Stimulated activated CD8-positive, alpha-beta memory T cell treated with anti-CD3 and anti-CD28 coated beads, Interleukin-4, amount 100 ng/mL, for 1 hour (primary cell): Measurements from ENCODE around the gene SPTBN2.

Experiments used
- DNase-seq, 2 donors: peaks; one replicate each; pipeline ENCODE4 v3.0.0-alpha.2; 2020; ENCODE audit warnings: low read depth in 2 of 2, low spot score in 1 of 2

SPTBN2 gene

DNA sequence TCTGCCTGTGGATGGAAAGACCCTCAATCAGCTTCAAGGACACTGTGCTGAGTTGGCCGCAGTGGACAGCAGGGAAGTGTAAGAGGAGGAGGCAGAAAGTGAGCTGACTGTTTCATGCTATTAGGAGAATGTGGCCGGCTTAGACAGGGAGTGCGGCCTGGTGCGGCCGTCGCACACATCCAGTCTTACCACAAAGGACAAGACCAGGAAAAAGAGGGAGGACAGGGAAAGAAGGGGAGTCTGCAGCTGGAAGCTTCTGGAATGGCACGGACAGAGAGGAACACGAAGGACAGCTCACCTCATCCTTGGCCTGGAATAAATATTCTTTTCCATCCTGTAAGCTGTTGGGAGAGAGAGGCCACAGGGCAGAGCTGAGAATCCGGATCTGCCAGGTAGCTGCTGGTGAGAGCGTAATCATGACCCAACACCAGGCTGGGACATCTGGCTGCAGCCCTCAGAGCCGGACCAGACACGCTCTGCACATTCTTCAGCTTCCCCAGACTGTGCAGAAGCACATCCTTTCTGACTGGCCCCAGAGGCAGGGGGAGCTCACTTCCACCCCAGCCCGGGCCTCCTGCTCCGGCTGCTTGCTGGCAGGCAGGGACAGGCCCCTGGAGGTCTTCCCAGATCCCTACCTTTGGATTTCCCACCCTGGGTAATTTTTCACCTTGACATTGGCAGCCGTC, 42.8 kb downstream of the SPTBN2 start:
- DNase-seq: no peak

DNA sequence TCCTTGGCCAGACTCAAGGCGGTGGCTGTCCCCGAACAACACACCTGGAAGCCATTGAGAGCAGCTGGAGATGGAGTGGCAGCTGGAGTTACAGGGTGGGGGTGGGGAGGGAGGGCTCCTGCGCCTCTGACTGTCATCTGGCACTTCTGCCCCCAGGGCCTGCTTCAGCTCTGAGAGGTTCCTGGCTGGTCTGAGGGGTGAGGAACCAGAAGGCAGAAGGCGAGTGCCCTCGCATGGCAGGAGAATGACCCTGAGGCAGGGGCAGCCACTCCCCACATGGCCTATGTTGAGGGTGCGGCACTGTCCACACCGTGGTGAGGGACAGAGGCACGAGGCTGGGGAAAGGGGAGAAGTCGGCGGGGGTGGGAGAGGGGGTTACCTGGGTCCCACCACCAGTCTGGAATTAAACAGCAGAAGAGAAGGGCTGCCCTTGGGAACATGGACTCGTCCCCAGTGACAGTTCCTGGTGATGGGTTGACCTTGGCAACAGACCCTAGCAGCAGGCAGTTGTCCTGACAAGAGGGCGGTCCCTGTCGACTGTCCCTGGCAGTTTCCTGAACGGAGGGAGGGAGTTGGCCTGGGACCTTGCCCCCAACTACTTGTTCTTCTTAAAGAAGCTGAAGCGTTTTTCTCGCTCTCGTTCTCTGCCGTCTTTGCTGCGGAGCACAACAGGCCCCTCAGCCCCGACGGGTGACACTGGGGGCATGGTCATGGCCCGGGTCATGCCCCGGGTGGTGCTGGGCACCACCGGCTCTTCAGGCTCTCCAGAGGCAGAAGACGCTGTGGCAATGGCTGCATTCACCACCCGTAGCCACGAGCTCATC, 43.5 kb downstream of the SPTBN2 start:
- DNase-seq: no peak

DNA sequence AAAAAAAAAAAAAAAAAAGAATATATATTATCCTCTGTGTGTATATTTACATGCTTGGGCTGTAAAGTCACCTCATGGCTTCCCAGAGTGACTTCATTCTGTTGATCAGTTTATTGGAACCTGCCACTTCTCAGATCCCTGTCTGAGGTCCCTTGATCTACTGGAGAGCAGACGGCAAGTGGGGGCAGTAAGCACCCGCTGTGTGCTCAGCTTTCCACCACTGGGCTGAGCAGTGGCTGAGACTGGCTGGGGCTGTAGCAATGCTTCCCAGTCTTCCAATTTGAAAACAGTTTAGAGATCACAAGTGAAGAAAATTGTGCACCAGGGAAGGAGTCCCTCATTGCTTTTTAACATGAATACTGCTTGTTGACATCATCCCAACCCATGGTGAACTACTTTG, 44.4 kb downstream of the SPTBN2 start:
- DNase-seq: no peak

DNA sequence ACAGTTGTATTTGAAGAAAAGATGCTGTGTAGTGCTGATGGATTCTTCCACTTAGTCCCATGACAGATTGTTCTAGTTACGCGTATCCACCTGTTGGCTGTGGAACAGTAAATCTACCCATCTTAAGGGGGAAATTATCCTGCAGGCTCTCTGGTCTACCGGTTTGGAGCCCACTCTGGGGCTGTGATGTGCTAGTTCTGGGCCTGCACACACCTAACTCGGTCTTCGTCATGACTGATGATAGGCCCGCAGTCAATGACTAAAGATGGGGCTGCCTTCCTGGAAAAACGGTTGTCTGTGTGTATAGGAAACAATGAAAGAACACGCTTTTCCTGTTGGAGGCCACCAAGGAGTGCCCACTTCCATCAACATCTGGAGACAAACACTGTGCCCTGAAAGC, 45.1 kb downstream of the SPTBN2 start:
- no peak for DNase-seq

DNA sequence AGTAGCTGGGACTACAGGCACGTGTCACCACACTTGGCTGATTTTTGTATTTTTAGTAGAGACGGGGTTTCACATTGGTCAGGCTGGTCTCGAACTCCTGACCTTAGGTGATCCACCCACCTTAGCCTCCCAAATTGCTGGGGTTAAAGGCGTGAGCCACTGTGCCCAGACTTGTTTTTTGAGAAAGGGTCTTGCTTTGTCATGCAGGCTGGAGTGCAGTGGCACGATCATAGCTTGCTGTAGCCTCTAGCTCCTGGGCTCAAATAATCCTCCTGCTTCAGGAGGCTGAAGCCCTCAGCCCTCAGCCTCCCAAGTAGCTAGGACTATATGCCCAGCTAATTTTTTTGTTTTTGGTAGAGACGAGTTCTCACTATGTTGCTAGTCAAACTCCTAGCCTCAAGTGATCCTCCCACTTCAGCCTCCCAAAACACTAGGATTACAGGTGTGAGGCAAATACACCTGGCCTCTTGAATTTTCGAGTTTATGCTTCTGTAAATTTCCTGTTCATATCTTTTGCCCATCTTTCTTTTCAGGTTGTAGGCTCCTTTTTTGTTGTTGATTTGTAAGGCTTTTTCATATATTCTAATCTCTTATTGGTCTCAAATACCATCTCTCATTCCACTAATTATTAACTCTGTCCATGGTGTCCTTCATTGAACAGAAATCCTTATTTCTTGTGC, 47.9 kb downstream of the SPTBN2 start:
- DNase-seq: no peak

DNA sequence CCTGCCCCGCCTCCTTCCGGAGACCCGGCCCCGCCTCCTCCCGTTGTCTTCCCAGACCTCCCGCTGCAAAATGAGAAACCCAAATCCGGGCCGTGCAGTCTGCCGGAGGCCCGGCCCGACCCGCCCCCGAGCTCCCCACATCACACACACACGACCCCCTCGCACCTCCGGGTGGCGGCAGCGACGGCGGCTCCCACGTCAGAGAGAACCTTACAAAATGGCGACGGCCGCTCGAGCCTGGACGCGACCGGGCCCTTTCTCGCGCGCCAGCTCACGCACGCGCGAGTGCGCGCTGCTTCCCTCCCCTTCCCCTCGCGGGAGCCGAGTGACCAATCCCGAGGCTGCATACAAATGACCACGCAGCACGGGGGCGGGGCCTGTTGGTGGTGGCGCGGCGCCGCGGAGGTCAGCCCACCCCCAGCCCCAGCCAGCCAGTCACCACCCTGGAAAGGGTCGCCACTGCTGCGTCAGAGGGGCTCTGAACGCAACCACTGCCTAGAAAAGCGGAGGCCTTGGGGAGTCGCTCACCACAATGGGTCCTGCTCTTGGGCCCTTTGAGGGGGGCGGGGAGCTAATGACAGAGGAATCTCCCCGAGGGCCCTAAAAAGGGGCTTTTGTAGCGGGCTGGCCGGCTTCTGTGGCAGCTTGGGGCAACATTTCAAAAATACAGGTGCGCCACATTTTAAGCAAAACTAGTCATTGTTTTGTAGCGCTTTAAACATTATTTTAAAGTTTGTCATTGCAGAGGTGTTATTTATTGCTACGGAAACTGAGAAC, 51.2 kb downstream of the SPTBN2 start, which contains the start of gene RBM4B:
Gene RBM4B (minus strand): TSS at position 289 of the 777 bp plus-strand sequence. CDS start 808 bp downstream, outside the sequence.
- peak; percentile 89 to 90 for DNase-seq

DNA sequence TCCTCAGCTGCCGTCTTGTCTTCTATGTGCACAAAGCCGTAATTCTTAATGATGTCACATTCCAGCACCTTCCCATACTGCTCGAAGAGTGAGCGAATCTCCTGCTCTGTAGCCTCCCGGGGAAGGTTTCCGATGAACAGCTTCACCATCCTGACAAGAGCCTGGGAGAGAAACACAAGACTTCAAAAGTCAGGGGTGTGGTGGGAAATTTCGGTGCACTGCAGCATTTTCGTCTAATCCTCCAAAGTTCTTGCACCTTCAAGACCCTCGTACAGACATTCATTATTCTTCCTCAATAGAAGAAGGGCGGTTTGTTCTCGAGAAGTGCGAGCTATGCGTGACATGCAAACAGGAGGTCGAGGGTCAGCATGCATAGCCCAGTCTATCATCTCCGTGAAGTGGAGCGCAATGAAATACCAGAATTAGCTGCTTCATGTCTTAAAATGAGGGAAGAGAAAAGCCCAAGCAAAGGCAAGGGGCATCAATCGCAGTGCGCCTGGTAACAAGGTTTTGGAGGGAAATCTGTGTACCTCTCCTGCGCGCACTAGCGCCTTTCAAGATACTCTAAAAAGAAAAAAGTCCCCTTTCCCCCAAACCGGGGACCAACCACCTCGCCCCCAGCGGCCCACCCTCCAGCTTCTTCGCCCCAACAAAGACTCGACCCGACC, 52.0 kb downstream of the SPTBN2 start:
- DNase-seq: no peak

DNA sequence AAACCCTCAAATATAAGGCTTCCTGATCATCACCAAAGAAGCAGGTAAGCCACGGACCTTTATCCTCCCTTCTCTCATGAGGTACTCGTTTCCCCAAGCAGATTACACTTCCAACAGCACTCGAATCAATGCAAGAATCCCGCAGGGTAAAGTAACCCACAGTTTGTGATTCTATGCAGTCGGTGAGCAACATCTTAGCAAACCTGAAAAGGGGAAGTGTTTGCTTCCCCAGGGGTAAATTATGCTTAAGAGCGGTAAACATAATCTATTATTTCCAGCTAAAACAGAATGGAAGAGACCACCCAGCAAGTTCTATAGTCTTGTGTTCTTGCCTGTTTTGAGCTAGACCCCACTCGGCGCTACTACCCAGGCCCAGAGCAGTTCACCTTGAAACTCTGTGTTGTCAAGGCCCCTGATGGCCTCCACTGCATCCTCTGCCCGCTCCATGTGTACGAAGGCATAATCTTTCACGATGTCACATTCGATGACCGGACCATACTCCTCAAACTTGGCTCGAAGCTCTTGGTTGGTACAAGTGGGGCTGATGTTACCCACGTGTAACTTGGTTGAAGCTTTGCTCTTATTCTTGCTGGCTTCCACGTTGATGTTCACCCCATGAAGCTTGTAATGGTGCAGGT, 52.6 kb downstream of the SPTBN2 start:
- no peak for DNase-seq

DNA sequence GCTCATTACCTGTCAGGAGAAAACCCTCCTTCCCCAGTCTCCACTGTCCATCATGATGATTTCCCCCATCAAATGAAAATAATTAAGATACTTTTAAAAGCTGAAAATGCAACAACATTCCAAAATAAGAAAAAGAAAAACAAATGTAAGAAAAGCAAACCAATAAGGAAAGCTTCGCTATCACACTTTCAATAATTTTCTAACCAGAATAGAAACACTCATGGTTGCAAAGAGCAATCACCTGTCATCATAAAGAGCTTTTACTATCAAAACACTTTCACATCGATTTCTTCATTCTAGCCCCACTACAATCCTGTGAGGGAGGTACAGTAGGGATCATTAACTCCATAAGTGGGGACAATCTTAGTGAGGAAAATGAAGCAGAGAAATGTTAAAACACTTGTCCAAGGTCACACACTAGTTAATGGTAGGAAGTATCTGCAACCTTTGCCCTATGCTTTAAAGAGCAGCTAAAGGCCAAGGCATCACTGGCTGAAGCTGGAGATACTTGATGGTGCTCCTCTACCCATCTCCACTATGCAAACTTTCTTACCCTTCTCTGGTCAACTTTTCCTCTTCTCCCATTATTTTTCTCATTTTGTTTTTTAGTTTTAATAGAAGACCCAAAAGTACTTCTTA, 53.9 kb downstream of the SPTBN2 start:
- DNase-seq: no peak

DNA sequence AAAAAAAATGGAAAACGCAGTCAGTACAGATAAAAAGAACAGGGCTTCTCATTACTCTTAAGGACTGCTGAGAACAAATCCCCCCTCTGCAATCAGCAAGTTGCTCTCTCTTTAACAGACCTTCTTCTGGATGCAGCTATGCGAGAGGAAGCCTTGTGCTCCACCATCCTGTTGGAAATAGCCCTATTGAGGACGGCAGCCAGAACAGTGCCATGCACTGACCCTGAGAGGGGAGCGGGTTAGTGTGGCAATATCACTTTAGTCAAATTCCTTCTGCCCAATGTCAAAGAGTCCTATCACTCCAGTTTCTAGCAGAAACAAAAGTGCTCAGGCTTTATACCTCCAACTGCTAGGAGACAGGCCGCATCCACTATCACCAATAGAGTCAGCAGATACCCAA, 58.2 kb downstream of the SPTBN2 start:
- no peak for DNase-seq

DNA sequence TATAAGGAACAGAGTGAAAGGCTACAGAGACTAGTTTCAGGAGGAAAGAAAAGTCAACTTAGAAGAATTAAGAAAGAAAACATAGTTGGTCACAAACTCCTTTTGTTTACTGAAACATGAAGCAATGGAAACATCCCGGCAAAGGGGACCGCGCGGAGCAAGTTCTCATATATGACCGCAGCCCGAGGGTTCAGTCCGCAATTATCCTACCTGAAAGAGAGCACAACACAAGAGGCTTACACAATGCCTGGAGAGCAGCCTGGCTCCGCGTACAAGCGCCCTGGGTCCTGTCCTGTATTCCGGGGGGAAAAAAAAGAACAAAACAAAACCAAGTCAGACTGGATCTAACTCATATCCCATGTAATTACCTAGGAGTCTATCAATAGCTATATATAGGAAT, 63.6 kb downstream of the SPTBN2 start:
- no peak for DNase-seq

DNA sequence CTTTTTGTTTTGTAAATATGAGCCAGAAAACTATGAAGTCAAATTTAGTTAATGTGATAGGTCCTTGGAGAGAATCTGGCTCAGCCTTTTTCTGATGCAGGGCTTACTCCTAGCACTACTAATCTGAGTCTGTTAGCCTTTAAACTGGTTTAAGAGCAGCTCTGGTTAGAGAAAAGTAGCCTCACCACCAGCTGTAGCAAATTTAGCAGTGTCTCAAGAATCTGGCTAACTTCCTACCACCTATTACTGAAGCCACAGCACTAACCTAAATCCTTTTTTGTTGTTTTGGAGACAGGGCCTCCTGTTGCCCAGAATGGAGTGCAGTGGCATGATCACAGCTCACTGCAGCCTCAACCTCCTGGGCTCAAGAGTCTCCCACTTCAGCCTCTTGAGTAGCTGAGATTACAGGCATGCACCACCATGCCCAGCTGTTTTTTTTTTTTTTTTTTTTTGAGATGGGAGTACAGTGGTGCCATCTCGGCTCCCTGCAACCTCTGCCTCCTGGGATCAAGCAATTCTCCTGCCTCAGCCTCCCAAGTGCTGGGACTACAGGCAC, 65.2 kb downstream of the SPTBN2 start:
- DNase-seq: no peak

DNA sequence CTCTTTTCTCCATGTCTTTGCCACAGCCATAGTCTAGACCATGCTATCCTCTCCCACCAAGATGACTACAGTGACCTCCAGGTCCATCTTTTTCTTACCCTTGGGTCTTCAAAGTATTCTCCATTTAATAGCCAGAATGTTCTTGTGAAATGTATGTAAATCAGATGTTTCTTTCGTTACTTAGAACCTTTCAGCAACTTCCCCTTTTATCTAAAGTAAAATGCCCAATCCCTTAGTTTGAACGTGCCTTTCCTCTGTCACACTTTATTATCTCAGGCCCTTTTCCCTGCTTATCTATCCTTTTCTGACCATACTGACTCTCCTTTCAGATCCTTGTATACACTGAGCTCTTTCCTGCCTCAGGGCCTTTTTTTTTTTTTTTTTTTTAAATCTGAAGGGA, 69.3 kb downstream of the SPTBN2 start:
- DNase-seq: no peak

DNA sequence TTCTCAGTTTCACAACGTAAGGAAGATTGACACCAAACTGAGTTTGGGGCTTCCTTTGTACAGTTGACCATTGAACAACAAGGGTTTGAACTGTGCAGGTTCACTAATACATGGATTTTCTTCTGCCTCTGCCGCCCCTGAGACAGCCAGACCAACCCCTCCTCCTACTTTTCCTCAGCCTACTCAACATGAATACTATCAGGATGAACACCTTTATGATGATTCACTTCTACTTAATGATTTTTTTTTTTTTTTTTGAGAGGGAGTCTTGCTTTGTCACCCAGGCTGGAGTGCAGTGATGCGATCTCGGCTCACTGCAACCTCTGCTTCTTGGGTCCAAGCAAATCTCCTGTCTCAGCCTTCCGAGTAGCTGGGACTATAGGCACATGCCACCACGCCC, 75.9 kb downstream of the SPTBN2 start:
- no peak for DNase-seq

DNA sequence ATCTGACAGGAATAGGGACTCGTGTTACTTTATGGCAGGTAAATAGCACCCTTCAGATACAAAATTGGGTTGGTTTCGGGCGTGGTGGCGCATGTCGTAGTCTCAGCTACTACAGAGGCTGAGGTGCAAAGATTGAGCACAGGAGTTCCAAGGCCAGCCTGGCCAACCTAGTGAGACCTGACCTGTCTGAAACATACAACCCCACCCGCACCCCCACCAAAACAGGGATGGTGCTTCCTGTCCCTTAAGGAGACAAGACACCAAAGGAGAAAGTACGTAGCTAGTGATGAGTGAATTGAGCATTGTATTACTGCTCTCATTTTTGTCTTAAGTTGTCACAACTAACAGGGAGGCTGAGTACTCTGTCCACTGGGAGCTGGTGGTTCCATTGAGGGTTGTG, 76.4 kb downstream of the SPTBN2 start:
- no peak for DNase-seq

DNA sequence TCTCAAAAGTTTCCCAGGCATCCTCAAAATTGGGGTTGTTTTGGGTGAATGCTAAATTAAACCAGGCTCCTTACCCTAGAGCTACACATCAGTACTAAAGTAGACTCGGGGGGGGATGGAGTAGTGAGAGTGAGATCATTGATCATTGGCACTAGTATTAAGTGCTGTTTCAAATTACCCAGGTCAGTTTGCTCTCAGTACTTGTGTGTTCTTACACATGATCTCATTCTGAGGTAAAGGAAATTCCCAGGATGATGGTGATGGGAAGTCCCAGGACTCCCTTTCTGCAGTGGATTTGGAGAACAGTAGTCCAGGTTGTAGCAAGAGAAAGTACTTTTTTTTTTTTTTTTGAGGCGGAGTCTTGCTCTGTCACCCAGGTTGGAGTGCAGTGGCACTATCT, 78.0 kb downstream of the SPTBN2 start:
- DNase-seq: no peak

DNA sequence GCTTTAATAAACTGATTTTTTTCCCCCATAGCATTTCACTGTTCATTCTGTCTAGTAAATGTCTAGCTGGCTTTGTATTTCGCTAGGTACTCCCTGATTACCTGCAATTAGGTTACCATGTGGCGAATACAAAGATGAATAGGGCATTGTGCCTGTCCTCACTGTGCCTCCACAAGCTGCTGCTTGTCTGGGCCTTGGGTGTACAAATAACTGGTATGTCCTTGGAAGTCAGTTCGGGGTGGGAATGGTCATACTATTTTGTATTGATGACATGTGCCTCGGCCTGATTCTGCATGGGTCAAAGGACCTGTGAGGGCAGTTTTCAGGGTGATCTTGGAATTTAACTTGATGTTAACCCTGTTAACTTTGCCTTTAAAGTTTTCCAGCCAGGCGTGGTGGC, 79.1 kb downstream of the SPTBN2 start:
- no peak for DNase-seq

DNA sequence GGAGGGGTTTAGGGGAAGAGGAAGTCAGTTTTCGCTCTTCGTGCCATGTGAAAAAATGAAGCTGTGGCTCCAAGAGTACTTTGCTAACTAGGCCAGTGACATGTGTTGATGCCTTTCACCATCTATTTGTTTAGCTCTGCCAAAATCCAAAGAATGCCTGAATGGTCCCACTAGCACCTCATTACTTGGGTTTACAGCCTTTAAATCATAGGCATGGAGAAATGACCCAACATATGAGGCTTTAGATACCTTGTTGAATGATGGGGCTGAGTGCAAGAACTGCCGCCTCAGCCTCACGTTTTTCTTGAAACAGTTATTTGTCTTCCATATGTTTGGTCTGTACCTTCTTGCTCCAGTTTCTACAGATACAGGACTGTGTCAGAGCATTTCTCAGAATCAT, 82.2 kb downstream of the SPTBN2 start:
- no peak for DNase-seq

DNA sequence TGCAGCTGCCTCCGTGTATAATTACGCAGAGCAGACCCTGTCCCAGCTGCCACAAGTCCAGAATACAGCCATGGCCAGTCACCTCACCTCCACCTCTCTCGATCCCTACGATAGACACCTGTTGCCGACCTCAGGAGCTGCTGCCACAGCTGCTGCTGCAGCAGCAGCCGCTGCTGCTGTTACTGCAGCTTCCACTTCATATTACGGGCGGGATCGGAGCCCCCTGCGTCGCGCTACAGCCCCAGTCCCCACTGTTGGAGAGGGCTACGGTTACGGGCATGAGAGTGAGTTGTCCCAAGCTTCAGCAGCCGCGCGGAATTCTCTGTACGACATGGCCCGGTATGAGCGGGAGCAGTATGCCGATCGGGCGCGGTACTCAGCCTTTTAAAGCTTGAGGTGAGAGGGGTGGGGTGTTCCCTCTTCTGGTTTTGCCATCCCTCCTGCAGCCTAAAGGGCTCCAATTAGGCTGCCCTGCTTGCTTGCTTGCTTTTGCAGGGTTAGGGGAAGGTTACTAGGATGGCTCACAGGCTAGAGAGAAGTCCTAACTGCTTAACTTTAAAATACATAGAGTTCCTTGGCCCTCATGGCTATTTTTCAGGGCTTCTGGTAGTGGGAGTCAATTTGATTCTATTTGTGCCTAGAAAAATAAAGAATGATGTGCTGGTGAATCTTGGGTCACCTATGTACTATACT, 85.1 kb downstream of the SPTBN2 start:
- no peak for DNase-seq
